ENCODE data around the gene PAPPA2. TPM values are rescaled to one million over a fixed set of nuclear protein-coding genes. Genes with fewer than 3 reads are reported as not detected.

PAPPA2 gene
- total and polyA plus RNA-seq, 10 of the 15 experiments (the other 5 are each of a cell fraction or from before 2014, with no cell fraction given): under 0.01 to 0.06 (median 0.03) TPM; not detected in 7

DNA sequence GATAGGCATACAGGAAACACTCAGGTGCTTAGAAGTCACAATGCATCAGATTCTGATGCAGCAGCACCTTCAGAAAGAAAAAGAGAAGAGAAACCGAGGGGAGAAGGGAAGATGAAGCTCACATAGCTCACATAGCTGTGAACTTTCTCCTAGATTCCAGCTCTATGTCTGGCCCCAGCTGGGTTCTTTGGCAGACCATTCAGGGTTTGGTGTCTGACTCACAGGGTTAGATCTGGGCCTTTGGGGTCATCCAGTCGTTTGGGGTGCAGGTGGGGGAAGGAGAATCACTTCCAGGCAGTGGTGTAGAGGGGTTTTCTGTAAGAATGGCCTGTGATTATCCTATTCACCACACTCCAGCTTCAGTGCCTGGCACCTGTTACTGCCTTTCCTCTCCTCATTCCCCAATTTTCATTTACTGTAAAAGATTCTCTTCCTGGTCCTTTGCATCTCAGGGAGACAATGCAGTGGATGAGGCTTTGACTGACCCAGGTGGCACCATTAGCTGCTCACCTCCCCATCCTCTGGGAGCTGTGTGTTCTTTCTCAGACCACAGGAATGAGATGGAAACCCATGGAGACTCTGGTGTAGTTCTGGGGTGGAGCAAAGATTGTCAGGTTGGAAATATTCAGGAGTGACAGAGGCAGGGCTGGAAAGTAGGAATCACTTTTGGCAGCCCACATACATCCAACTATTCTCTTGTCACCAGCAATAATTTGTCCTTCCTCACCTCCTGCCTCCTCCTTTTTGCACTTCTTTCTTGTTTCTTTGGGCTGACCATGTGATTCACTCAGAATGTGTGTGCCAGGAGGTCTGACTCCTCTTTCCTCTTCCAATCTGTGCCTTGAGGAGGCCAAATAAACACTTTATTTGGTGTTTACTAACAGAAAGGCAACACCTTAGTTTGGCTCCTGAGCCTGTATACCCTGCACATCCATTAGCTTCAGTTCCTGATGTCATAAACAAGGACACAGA, 103.3 kb downstream of the PAPPA2 start:
- no peak overlapping the region for H3K9ac ChIP-seq (ENCODE audit: control insufficient read depth, insufficient read depth, low read length)
- DNase-seq (ENCODE audit: low read depth, low spot score) (no peak), ATAC-seq (no peak), FAIRE-seq (no peak)
- H3K79me2 ChIP-seq (ENCODE audit: control insufficient read depth, insufficient read depth, low read length): no peaks in the 10 kb centered on the region
- RAD21 ChIA-PET (ENCODE audit: unreplicated experiment): no interaction called here
- SMC1A ChIA-PET (ENCODE audit: uncharacterized antibody, unreplicated experiment): no interaction called here
- no peaks in the 10 kb centered on the region for H3K36me3 ChIP-seq (ENCODE audit: control insufficient read depth in 2 of 2, insufficient read depth in 2 of 2, low read length in 1 of 2)
- BruUV-seq (replicated peaks): no TSS peak
- in situ Hi-C loops (cut with MboI): no loop called here
- no peaks in the 10 kb centered on the region for H3K4me1 ChIP-seq (ENCODE audit: control insufficient read depth, insufficient read depth, low read length)
- no peak overlapping the region for H3K4me3 ChIP-seq
- H3K27me3 ChIP-seq (replicated peaks in 1 of 2; ENCODE audit: control insufficient read depth in 2 of 2, insufficient read depth in 2 of 2, low read length in 1 of 2): no peaks in the 10 kb centered on the region
- CTCF ChIA-PET: interaction anchor here (1.4 kb wide), 1 partner anchor 125 kb away, joined by 5 read pairs; no protein-coding TSS in a partner anchor
- WGBS (ENCODE audit: insufficient coverage, insufficient replicate concordance, low lambda C conversion rate, missing lambda C conversion rate): 0% methylated on average over 2 of the region's 2 CpGs
- no peak overlapping the region for H2AFZ ChIP-seq (ENCODE audit: control insufficient read depth, low read depth, low read length)
- TF ChIP-seq, protein P1, sequence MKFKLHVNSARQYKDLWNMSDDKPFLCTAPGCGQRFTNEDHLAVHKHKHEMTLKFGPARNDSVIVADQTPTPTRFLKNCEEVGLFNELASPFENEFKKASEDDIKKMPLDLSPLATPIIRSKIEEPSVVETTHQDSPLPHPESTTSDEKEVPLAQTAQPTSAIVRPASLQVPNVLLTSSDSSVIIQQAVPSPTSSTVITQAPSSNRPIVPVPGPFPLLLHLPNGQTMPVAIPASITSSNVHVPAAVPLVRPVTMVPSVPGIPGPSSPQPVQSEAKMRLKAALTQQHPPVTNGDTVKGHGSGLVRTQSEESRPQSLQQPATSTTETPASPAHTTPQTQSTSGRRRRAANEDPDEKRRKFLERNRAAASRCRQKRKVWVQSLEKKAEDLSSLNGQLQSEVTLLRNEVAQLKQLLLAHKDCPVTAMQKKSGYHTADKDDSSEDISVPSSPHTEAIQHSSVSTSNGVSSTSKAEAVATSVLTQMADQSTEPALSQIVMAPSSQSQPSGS (IDR thresholded peaks at IDR 0.05; ENCODE audit: low read length): no peak
- no peak for TF ChIP-seq SPI1 (IDR thresholded peaks at IDR 0.05; ENCODE audit: borderline replicate concordance, insufficient read depth, low read depth, low read length)
- TF ChIP-seq RAD51 (IDR thresholded peaks at IDR 0.05): no peak
- TF ChIP-seq ZNF207 (IDR thresholded peaks at IDR 0.05; ENCODE audit: borderline replicate concordance): no peak
- no peak for TF ChIP-seq BMI1 (IDR thresholded peaks at IDR 0.05; ENCODE audit: borderline replicate concordance)
- TF ChIP-seq, protein P2, sequence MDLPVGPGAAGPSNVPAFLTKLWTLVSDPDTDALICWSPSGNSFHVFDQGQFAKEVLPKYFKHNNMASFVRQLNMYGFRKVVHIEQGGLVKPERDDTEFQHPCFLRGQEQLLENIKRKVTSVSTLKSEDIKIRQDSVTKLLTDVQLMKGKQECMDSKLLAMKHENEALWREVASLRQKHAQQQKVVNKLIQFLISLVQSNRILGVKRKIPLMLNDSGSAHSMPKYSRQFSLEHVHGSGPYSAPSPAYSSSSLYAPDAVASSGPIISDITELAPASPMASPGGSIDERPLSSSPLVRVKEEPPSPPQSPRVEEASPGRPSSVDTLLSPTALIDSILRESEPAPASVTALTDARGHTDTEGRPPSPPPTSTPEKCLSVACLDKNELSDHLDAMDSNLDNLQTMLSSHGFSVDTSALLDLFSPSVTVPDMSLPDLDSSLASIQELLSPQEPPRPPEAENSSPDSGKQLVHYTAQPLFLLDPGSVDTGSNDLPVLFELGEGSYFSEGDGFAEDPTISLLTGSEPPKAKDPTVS (IDR thresholded peaks at IDR 0.05; ENCODE audit: low read depth, low read length): no peak
- TF ChIP-seq SREBF1 (IDR thresholded peaks at IDR 0.05; ENCODE audit: low read length): no peak
- TF ChIP-seq ZBED1 (IDR thresholded peaks at IDR 0.05; ENCODE audit: borderline replicate concordance): no peak
- TF ChIP-seq BHLHE40 (IDR thresholded peaks at IDR 0.05; ENCODE audit: borderline replicate concordance in 1 of 2, low read depth in 2 of 2, low read length in 1 of 2): no peak
- no peak for TF ChIP-seq ESRRA (IDR thresholded peaks at IDR 0.05; ENCODE audit: low read length)
- no peak for TF ChIP-seq NR2C2 (IDR thresholded peaks at IDR 0.05; ENCODE audit: borderline replicate concordance, control insufficient read depth, insufficient read length, low read depth)
- TF ChIP-seq STAT3 (IDR thresholded peaks at IDR 0.05; ENCODE audit: low read depth, low read length): no peak
- TF ChIP-seq SMARCA5 (IDR thresholded peaks at IDR 0.05): no peak
- POLR2A ChIA-PET: no interaction called here
- no peaks in the 10 kb centered on the region for H4K20me1 ChIP-seq (ENCODE audit: control insufficient read depth, insufficient read depth)
- H3K4me2 ChIP-seq (ENCODE audit: control insufficient read depth, insufficient read depth): no peak overlapping the region
- intact Hi-C loops (cut with micrococcal nuclease; ENCODE audit: unreplicated experiment): no loop called here
- H3K9me3 ChIP-seq (replicated peaks; ENCODE audit: control insufficient read depth, insufficient read depth, low read length): no peaks in the 10 kb centered on the region
- no peak overlapping the region for H3K27ac ChIP-seq (ENCODE audit: control insufficient read depth, insufficient read depth)
